IgD-negative memory B cell (primary cell): Measurements from ENCODE around the gene GPC6. TPM values are rescaled to one million over a fixed set of nuclear protein-coding genes. Genes with fewer than 3 reads are reported as not detected.

Source experiments
- H3K27ac Mint-ChIP-seq, 3 donors: one replicate each; pipeline ENCODE4 v1.8.0; 2020 to 2022; ENCODE audit warnings: mild to moderate bottlenecking in 3 of 3, mixed read lengths in 3 of 3, moderate library complexity in 1 of 3
- H3K27me3 Mint-ChIP-seq: one replicate; pipeline ENCODE4 v1.8.0; 2021; ENCODE audit warnings: mixed read lengths
- H3K36me3 Mint-ChIP-seq: one replicate; pipeline ENCODE4 v1.8.0; 2020; ENCODE audit warnings: mild to moderate bottlenecking, mixed read lengths
- H3K4me1 Mint-ChIP-seq, 3 donors: one replicate each; pipeline ENCODE4 v1.8.0; 2020 to 2022; ENCODE audit warnings: mixed read lengths in 3 of 3, mild to moderate bottlenecking in 1 of 3
- H3K4me3 Mint-ChIP-seq, 4 donors: one replicate each; pipeline ENCODE4 v1.8.0; 2020 to 2022; ENCODE audit warnings: mild to moderate bottlenecking in 4 of 4, mixed read lengths in 4 of 4, moderate library complexity in 3 of 4
- H3K9me3 Mint-ChIP-seq, 3 donors: one replicate each; pipeline ENCODE4 v1.8.0; 2020 to 2021; ENCODE audit warnings: mixed read lengths in 3 of 3, mild to moderate bottlenecking in 1 of 3
- polyA plus RNA-seq: library from polyadenylated mRNA; unstranded; fragments of 300-500 nt; fragmentation: Illumina TruSeq; gene quantifications from one replicate; pipeline ENCODE4 v1.2.3, GENCODE V29; 2021

Gene GPC6
- polyA plus RNA-seq, 1 donor from 2014 or later = not detected

DNA sequence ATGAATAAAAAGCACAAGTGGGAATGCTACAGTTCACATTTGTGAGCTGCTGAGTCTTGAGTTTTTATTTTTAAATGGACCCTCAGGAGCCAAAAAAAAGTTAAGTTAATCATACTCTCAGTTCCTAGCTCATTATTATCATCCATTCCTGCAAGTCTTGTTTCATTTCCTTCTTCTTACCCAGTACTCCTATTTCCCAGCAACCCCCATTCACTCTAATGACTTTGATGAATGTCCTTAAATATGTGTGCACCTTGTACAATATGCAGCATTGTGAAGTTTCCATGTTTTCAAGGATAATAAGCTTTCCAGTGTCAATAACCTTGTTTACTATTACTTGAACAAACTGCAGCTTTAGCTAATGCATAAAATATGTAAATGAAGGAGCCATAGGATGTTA is 886.6 kb downstream of the GPC6 start:
- Mint-ChIP-seq H3K9me3 (peaks cover 0 to 3% (median 0%) of the 10 kb centered on the region in 3 donors), H3K4me3 (no peak overlapping the region), H3K27me3 (no peaks in the 10 kb centered on the region), H3K4me1 (no peaks in the 10 kb centered on the region), H3K36me3 (peaks cover 2% of the 10 kb centered on the region), H3K27ac (no peak overlapping the region)

DNA sequence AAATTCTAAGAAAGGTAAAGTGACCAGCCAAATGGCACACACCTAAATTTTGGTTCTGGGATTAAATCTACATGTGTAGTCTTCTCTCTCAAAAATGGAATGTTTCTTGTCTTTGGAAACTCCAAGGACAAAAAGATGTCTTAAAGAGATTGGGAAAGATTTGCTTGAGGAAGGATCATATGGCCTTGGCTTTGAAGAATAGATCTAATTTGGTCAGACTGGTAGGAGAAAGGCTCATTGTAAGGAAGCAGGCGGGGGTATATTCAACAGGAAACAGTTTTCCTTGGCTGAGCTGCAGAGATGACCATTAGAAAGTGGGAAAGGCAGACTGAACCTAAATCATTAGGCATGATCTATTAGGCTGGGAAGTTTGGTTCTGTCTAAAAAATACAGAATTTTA is 887.6 kb downstream of the GPC6 start:
- Mint-ChIP-seq H3K9me3 (peaks cover 0 to 5% (median 0%) of the 10 kb centered on the region in 3 donors), H3K4me1 (no peaks in the 10 kb centered on the region), H3K27ac (no peak overlapping the region), H3K36me3 (peaks cover 2% of the 10 kb centered on the region), H3K27me3 (no peaks in the 10 kb centered on the region), H3K4me3 (no peak overlapping the region)

DNA sequence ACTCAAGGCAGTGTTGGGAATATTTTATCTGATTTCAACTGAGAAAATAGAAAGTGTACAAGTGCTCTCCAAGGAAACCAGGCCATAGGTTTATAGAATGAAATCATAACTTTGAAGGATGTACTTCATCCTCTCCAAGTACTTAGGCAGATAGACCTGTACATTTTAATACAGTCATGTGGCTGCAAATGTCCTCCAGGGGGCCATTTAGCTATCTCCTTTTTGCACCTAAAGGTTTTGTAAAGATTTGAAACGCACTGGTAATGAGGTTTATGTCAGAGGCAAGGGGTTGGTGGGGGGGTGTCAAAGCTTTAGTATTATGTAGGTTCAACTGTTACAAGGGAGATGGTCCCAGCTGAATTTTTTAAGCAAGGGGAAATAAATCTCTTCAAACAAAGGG is 888.4 kb downstream of the GPC6 start:
- Mint-ChIP-seq H3K9me3 (peaks cover 0 to 5% (median 0%) of the 10 kb centered on the region in 3 donors), H3K4me1 (no peaks in the 10 kb centered on the region), H3K4me3 (no peak overlapping the region), H3K27me3 (no peaks in the 10 kb centered on the region), H3K27ac (no peak overlapping the region), H3K36me3 (peaks cover 2% of the 10 kb centered on the region)

GRCh38 chr13:94119360-94119936 is 892.8 kb downstream of the GPC6 start:
- Mint-ChIP-seq H3K36me3 (no peaks in the 10 kb centered on the region), H3K27me3 (no peaks in the 10 kb centered on the region), H3K9me3 (peaks cover 0 to 4% (median 3%) of the 10 kb centered on the region in 3 donors), H3K27ac (no peak overlapping the region), H3K4me1 (no peaks in the 10 kb centered on the region), H3K4me3 (no peak overlapping the region)

- peaks cover 0 to 4% (median 3%) of the 10 kb centered on the region in 3 donors for H3K9me3 Mint-ChIP-seq
- no peaks in the 10 kb centered on the region for H3K36me3 Mint-ChIP-seq
- no peaks in the 10 kb centered on the region for H3K27me3 Mint-ChIP-seq
- no peak overlapping the region for H3K27ac Mint-ChIP-seq
- H3K4me1 Mint-ChIP-seq = no peaks in the 10 kb centered on the region
- no peak overlapping the region for H3K4me3 Mint-ChIP-seq
Measured at GRCh38 chr13:94120878-94121277, 894.3 kb downstream of the GPC6 start.

DNA sequence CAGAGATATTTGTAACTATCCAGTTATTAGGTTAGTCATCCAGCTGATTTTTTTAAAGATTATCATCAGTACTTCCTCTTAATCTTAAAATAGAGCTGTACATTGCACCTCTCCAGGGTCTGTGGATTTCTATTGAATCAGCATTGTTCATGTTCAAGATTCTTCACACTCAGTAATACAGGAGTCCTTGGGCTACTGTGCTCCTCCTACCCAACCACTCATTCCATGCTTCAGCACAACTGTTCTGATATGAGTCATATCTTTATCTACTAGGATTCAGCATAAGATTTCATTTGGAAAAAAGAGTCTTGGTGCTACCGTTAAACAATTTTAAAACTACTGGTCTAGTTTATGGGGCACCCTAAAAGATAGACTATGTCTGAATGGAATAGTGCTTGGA is 895.1 kb downstream of the GPC6 start:
- Mint-ChIP-seq H3K27ac (no peak overlapping the region), H3K4me3 (no peak overlapping the region), H3K4me1 (no peaks in the 10 kb centered on the region), H3K27me3 (no peaks in the 10 kb centered on the region), H3K9me3 (peaks cover 0 to 4% (median 1%) of the 10 kb centered on the region in 3 donors), H3K36me3 (no peaks in the 10 kb centered on the region)

- Mint-ChIP-seq H3K27me3 (no peaks in the 10 kb centered on the region), H3K27ac (no peak overlapping the region), H3K9me3 (peaks cover 0 to 4% (median 1%) of the 10 kb centered on the region in 3 donors), H3K4me3 (no peak overlapping the region), H3K36me3 (no peaks in the 10 kb centered on the region), H3K4me1 (no peaks in the 10 kb centered on the region)
Measured at GRCh38 chr13:94122300-94122915, 895.8 kb downstream of the GPC6 start.

DNA sequence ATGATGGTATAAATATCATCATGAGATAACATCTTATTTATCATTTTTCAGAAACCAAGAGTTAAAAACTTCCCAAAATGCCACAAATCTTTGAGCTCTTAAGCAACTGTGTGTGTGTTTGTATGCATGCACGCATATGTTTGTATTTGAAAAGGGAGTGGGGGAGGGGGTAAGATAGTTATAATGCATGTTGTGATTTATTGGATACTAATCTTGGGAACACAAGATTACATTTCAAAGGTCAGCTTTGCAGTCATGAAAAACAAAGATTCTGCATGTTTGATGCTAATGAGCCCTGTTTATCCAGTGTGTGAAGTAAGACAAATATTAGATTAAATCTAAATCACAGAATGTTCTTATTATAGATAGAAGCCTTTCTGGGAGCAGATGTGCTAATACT is 897.0 kb downstream of the GPC6 start:
- H3K27me3 Mint-ChIP-seq = no peaks in the 10 kb centered on the region
- H3K36me3 Mint-ChIP-seq = no peaks in the 10 kb centered on the region
- no peaks in the 10 kb centered on the region for H3K4me1 Mint-ChIP-seq
- peaks cover 0 to 4% (median 1%) of the 10 kb centered on the region in 3 donors for H3K9me3 Mint-ChIP-seq
- no peak overlapping the region for H3K4me3 Mint-ChIP-seq
- H3K27ac Mint-ChIP-seq = no peak overlapping the region

DNA sequence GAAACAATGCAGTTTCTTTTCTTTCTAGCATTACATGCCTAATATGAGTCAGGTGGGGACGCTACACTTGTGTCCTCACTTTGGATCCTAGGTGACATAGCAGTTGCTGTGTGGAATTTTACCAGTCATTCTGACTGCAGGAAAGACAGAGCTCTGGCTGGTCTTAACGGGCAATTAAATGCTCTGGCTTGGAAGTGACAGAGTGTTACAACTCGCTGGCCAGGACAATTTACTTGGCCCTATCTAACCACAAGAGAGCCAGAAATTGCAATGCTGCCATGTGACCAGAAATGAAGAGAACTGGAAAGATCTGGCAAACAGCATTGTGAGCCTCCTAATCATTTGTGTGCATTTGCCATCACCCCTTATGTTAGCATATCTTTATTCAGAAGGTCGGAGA is 901.8 kb downstream of the GPC6 start:
- H3K4me1 Mint-ChIP-seq = no peaks in the 10 kb centered on the region
- no peaks in the 10 kb centered on the region for H3K27me3 Mint-ChIP-seq
- no peaks in the 10 kb centered on the region for H3K36me3 Mint-ChIP-seq
- peaks cover 0 to 4% (median 0%) of the 10 kb centered on the region in 3 donors for H3K9me3 Mint-ChIP-seq
- no peak overlapping the region for H3K4me3 Mint-ChIP-seq
- H3K27ac Mint-ChIP-seq = no peak overlapping the region

DNA sequence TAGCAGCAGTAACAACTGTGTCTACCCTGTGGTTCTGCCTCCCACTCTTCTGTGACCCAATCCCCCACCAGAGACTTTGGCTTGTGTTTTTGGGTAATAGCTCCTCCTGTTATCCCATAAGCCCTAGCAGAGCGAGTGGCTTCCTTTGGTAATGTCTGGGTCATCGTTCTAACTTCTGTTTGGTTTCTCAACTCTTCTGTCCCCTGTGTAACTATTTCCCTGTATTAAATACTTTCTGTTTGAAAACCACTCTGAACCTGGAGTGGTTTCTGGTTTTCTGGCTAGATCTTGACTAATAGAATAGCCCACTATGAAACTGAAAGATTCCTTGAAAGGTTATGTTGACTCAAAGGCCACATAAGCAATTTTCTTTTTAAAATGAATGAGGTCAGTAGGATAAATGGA is 902.9 kb downstream of the GPC6 start:
- Mint-ChIP-seq H3K27me3 (no peaks in the 10 kb centered on the region), H3K4me1 (no peaks in the 10 kb centered on the region), H3K27ac (no peak overlapping the region), H3K9me3 (no peaks in the 10 kb centered on the region), H3K4me3 (no peak overlapping the region), H3K36me3 (no peaks in the 10 kb centered on the region)

DNA sequence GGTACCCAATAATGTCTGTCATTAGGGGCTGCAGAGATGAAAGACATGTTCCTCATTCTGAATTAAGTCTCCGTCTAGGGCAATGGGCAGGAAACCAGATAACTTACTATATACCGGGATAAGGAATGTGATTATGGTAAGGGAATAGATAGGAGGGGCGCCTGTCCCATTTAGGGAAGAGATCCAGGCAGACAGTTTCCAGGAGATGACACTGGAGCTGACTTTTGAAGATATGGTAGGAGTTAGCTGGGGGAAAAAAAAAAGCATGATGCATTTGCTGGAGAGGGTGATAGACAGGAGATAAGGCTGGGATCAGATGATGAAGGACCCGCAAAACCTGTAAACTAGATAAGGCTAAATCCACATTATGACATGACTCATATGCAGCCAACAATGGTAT is 912.2 kb downstream of the GPC6 start:
- Mint-ChIP-seq H3K27me3 (no peaks in the 10 kb centered on the region), H3K9me3 (peaks cover 0 to 2% (median 0%) of the 10 kb centered on the region in 3 donors)

GRCh38 chr13:94139393-94139995 is 912.9 kb downstream of the GPC6 start:
- no peak overlapping the region for H3K4me3 Mint-ChIP-seq
- no peaks in the 10 kb centered on the region for H3K27me3 Mint-ChIP-seq
- no peaks in the 10 kb centered on the region for H3K36me3 Mint-ChIP-seq
- no peaks in the 10 kb centered on the region for H3K4me1 Mint-ChIP-seq
- H3K9me3 Mint-ChIP-seq = peaks cover 0 to 2% (median 0%) of the 10 kb centered on the region in 3 donors
- H3K27ac Mint-ChIP-seq = no peak overlapping the region

More for the DNA sequence above, 912.2 kb downstream of the GPC6 start:
- no peak overlapping the region for H3K27ac Mint-ChIP-seq
- H3K36me3 Mint-ChIP-seq = no peaks in the 10 kb centered on the region
- H3K4me3 Mint-ChIP-seq = no peak overlapping the region
- H3K4me1 Mint-ChIP-seq = no peaks in the 10 kb centered on the region

DNA sequence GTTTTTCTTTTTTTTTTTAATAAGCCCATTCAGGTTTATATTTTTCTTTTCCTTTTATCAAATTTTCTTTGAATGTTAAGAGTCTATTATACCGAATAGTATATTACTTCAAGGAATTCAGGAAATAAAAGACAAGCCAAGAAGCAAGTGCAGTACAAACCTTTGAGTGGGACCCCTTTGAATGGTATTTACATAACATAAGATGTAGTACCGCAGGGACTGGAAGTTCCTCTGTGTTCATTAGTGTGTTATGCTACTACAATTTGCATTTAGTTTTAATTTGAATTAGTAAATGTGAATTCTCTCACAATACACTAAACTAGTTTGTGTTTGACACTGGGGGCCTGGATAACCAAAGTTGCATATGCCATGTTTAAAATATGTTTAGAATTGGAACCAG is 913.4 kb downstream of the GPC6 start:
- no peak overlapping the region for H3K4me3 Mint-ChIP-seq
- H3K27me3 Mint-ChIP-seq = no peaks in the 10 kb centered on the region
- no peaks in the 10 kb centered on the region for H3K36me3 Mint-ChIP-seq
- H3K27ac Mint-ChIP-seq = no peak overlapping the region
- peaks cover 0 to 2% (median 0%) of the 10 kb centered on the region in 3 donors for H3K9me3 Mint-ChIP-seq
- H3K4me1 Mint-ChIP-seq = no peaks in the 10 kb centered on the region

GRCh38 chr13:94140511-94140910 is 913.9 kb downstream of the GPC6 start:
- Mint-ChIP-seq H3K4me3 (no peak overlapping the region), H3K27ac (no peak overlapping the region), H3K27me3 (no peaks in the 10 kb centered on the region), H3K36me3 (no peaks in the 10 kb centered on the region), H3K4me1 (no peaks in the 10 kb centered on the region), H3K9me3 (peaks cover 0 to 2% (median 0%) of the 10 kb centered on the region in 3 donors)

- Mint-ChIP-seq H3K27ac (no peak overlapping the region), H3K27me3 (no peaks in the 10 kb centered on the region), H3K4me1 (no peaks in the 10 kb centered on the region), H3K4me3 (no peak overlapping the region), H3K36me3 (no peaks in the 10 kb centered on the region), H3K9me3 (no peaks in the 10 kb centered on the region)
Measured at GRCh38 chr13:94143624-94144350, 917.2 kb downstream of the GPC6 start.
